NCI-H128 (cell line): ENCODE data around the gene PHF8.

Experiments used
- DNase-seq: peaks from one replicate; lab custom pipeline; 2025; ENCODE audit not compliant: unreplicated experiment; lab: John Stamatoyannopoulos, UW

PHF8 gene

GRCh38 chrX:54024350-54024749 lies 19.9 kb downstream of the PHF8 start:
- no peak for DNase-seq

DNA sequence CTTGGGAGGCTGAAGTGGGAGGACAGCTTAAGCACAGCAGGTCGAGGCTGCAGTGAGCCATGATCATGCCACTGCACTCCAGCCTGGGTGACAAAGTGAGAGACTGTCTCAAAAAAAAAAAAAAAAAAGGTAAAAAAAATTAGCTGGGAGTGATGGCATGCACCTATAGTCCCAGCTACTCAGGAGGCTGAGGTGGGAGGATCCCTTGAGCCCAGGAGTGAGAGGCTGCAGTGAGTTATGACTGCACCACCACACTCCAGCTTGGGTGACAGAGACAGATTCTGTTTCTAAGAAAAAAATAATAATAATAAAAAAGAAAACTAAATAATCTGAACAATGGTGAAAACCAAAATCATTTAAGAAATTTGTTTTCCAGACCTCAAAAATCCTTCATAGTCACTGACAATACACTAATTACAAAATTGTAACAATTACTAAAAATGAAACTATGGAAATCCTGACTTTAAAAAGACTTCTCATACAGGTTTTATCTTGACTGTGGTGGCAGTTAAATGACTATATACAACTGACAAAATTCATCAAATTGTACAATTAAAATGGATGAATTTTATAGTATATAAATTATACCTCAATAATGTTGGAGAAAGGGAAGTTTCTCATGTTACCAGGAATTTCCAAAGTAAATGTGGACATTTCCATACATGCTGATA lies 31.3 kb downstream of the PHF8 start:
- no peak for DNase-seq

DNA sequence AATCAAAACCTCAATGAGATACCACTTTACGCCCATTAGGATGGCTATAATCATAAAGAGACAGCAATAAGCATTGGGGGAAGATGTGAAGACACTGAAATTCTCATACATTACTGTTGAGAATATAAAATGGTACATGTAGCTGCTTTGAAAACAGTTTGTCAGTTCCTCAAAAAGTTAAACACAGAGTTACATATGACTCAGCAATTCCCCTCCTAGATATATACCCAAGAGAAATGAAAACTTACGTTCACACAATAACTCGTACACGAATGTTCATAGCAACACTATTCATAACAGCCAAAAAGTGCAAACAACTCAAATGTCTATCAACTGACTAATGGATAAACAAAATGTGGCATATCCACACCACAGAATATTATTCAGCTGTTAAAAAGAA lies 36.6 kb downstream of the PHF8 start:
- no peak for DNase-seq

DNA sequence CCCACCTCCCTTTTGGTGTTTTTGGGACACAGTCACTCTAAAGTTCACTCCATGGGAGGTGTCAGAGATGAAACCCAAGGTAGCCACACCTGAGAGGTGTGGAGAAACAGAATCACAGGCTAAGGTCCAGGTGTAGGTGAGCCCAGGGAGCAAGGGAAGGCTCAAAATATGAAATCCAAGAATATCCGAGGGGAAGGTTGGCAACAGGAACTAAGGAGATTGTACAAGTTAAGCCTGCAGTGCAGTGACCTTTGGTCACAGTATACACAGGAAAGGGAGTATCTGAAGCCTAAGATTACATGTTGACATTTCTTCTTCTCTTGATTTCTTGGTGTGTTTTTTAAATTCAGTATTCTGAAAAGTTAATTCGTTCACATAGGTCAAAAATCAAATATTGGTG lies 46.5 kb downstream of the PHF8 start:
- DNase-seq: no peak

DNA sequence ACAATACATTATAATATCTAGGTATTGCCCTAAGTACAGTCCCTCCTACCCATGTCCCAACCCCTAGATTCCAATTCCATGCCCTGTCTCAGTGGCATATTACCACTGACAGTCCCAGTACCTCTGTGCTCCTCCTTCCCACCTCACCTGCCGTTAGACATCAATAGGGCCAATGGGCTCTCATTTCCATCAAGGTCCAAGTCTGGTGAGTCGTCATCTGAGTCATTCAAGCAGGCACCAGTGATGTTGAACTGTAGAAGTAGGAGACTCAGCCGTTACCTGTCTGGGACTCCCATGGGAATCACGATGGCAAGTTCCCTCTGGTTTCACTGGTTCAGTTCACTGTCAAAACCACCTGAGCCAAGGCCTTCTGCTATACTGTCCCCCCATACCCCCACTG lies 51.7 kb downstream of the PHF8 start:
- DNase-seq: no peak

DNA sequence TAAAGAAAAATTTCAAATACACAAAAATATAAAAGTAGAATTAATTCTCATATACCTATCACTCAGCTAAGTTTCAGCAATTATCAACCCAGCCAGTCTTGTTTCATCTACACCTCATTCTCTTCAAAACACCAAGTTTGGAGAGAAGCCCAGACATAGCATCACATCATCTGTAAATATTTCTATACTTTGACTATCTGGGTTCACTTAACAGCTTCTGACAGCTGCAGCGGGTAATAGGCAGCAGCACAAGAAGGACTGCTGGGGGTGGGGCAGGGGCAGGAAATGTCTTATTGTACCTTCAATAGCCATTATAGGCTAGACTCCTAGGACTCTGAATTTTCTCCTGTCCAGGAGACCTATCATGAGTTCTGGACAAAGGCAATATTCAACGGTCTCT lies 54.1 kb downstream of the PHF8 start:
- DNase-seq: no peak

DNA sequence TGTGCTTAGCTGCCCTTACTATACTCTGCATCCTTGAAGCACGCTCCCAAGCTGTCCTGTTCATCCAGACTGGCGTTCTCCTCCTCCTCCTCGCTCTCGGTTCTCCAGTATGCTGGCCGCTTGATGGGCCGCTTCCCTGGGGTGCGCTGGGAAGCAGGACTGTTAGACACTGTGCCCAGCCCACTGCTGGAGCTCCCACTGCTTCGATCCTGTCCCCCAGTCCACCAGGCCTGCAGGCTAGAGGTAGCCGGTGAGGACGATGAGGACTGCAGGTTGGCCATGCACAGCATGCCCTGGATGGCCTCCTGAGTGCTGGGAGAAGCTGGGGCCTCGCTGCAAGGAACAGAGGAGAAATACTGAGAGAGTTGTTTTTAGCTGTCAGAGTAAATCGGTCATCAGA lies 59.4 kb downstream of the PHF8 start:
- no peak for DNase-seq

GRCh38 chrX:53974529-53974928 lies 69.7 kb downstream of the PHF8 start:
- DNase-seq: no peak

GRCh38 chrX:53969540-53969939 lies 74.7 kb downstream of the PHF8 start:
- DNase-seq: no peak

GRCh38 chrX:53950130-53950733 lies 94.0 kb downstream of the PHF8 start:
- no peak for DNase-seq

DNA sequence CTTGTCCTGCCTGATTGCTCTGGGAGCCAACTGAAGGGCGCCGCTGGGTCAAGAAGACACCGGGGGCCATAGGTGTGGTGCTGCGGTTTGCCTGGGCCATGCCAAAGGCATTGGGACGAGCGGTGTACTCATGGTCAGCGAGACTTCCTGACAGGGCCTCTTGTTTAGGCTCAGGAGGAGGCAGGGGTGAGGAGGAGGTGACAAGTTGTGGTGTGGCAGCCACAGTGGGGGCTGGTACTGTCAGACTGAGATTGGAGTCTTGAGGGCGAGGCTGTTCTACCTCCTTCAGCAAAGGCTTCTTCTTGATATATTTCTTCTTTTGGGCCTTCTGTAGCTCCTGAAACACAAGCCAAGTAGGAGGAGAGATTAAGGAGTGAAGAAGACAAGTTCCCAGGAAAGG lies 104.1 kb downstream of the PHF8 start:
- no peak for DNase-seq

DNA sequence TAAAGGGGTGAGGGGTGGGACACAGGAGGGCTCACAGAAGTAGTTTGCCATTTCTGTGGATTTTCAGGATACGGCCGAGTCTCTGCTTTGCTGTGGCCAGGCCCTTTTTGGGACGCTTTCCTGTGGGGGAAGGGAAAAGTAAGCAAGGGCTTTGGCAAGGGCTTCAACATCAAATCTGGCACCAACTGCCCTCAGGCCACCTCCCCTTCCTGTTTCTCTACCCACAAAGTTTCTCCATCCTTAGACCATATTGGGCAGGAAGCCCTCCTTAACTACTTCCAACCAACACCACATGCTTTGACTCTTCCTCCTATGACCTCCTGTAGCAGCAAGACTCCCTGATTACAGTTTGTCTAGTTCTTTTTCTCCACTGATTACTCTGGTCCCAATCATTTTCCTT lies 105.1 kb downstream of the PHF8 start:
- DNase-seq: no peak

DNA sequence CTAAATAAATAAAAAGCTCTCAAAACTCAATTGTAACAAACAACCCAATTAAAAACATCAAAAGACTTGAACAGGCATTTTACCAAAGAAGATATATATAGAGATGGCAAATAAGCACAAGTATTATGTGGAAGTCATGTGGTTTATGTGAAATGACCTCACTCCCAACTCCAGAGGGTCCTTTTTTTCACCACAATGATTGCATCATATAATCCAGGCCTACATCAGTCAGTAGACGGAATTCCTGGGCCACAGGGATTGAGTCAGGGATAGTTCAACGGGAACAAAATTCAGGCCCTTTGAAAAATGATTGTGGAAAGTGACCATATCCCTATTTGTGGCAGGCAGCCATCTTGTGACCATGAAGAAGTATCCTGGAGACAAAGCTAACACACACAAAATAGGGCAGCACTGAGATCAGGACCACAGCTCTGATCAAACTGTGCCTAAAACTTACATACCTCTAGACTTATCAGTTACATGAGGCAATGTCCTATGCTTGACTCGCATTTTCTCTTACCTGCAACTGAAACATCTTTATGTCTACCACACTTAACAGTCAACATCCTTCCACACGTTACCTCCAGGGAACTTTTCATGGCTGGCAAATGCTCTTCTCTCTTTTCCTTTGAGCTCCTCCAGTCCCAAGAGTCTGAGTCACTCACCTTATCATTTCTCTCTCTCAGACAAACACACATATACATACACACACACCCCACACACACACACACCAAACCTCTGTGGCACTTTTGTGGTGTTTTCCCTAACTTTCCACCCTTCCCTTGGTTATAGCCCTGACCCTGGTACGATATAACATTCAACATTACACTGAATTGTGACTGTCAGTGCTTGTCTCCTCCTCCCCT lies 113.5 kb downstream of the PHF8 start:
- DNase-seq: no peak

DNA sequence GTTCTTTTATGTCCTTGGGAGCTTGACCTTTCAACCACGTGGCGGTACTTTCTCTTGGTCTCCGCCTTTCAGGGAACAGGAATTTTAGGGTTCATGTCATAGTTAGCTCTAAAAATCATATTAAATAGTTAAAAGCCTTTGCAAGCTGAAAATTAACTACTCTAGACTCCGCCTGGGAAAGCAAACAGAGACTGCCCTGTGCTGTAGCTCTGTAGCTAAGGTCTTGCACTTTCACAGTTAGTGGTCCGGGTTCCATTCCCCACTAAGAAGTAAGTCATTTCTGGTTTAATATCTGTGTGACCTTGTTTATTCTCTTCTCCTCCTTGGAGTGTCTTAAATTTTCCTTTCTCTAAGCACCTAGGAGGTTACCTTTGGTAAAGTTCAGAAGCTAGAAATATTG lies 118.2 kb downstream of the PHF8 start:
- DNase-seq: no peak

DNA sequence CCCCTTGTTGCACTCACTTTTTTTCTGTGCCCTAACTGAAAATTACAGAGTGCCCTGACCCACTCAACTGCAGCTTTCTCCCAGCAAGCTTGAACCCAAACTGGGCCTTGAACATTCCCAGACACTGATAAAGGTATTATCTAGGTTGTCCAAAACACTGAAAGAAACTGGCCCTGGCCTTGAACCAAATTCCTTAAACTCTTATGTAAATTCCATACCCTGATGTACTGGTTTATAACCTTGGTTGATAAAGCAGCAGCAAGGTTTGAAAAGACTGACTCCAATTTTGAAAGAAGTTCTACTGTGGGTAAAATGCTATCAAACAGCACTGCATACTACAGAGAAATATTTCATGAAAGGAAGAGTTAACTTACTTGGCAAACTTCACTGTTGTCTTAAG lies 125.6 kb downstream of the PHF8 start:
- no peak for DNase-seq

- DNase-seq: no peak
Measured at GRCh38 chrX:53900623-53901022, 143.7 kb downstream of the PHF8 start.

GRCh38 chrX:53895270-53895669 lies 149.0 kb downstream of the PHF8 start:
- no peak for DNase-seq
